ENCODE data around the gene CISD1. TPM values are rescaled to one million over a fixed set of nuclear protein-coding genes. Genes with fewer than 3 reads are reported as not detected.

Gene CISD1
- total and polyA plus RNA-seq, 9 of the 15 experiments (the other 6 are each of a cell fraction or from before 2014, with no cell fraction given): 35.8 to 342 (median 118) TPM

- no peak for TF ChIP-seq BRF2 (IDR thresholded peaks at IDR 0.05; ENCODE audit: borderline replicate concordance, insufficient read depth, insufficient read length)
- TF ChIP-seq MAFF (IDR thresholded peaks at IDR 0.05; ENCODE audit: low read length): no peak
Measured at GRCh38 chr10:58302254-58302653, 33.3 kb downstream of the CISD1 start (continued).

GRCh38 chr10:58304099-58304633 lies 35.2 kb downstream of the CISD1 start:
- Histone ChIP-seq H3K4me2 (ENCODE audit: insufficient read depth, low read length) (no peak overlapping the region), H2AFZ (ENCODE audit: low read depth, low read length) (no peak overlapping the region), H3K9ac (ENCODE audit: insufficient read depth in 1 of 2, low read depth in 2 of 2, low read length in 2 of 2) (no peak overlapping the region), H3K4me1 (replicated peaks in 1 of 2; ENCODE audit: control insufficient read depth in 2 of 2, insufficient read depth in 2 of 2, low read length in 2 of 2) (no peaks in the 10 kb centered on the region), H3K27me3 (ENCODE audit: control insufficient read depth in 2 of 2, insufficient read depth in 2 of 2, low read length in 2 of 2) (peaks cover 0 to 3% of the 10 kb centered on the region in 2 experiments; a peak in 1 of 5 replicates), H3K9me3 (replicated peaks; ENCODE audit: control insufficient read depth, insufficient read depth, low read depth, low read length) (no peaks in the 10 kb centered on the region), H3K27ac (ENCODE audit: extremely low read depth, low read depth, low read length) (no peak overlapping the region), H3K36me3 (ENCODE audit: control insufficient read depth, insufficient read depth, low read length) (no peaks in the 10 kb centered on the region), H4K20me1 (replicated peaks; ENCODE audit: control insufficient read depth, insufficient read depth, low read length) (no peaks in the 10 kb centered on the region), H3K9me1 (ENCODE audit: control insufficient read depth, insufficient read depth, low read length) (no peaks in the 10 kb centered on the region), H3K79me2 (ENCODE audit: control insufficient read depth, insufficient read depth, low read length) (no peaks in the 10 kb centered on the region), H3K4me3 (no peak overlapping the region)
- 5% methylated on average over 3 of the region's 3 CpGs for WGBS (ENCODE audit: insufficient coverage, low coverage, missing lambda C conversion rate)
- CTCF ChIA-PET (ENCODE audit: low intra/inter-chr PET ratio): no interaction called here
- intact Hi-C loops (cut with micrococcal nuclease) (no loop called here), in situ Hi-C loops (cut with MboI) (no loop called here)
- ATAC-seq (no peak), FAIRE-seq (no peak), DNase-seq (ENCODE audit: extremely low read depth in 1 of 4, low spot score in 3 of 4) (no peak)
- BruUV-seq (replicated peaks): no TSS peak
- no peak for TF ChIP-seq ZBED1 (IDR thresholded peaks at IDR 0.05)
- no peak for TF ChIP-seq HSF4 (CRISPR knock-in tag; IDR thresholded peaks at IDR 0.05; ENCODE audit: borderline replicate concordance)
- POLR2A ChIA-PET: no interaction called here
